NB4 (cell line): ENCODE data around the gene CPED1.

ENCODE experiments used
- CTCF ChIP-seq: IDR thresholded peaks from one replicate; pipeline ENCODE4 v1.5.1; 2012; ENCODE audit warnings: low read depth, low read length
- POLR2A ChIP-seq: IDR thresholded peaks from 2 replicates; pipeline ENCODE4 v1.6.1; 2011; ENCODE audit warnings: mild to moderate bottlenecking; ENCODE audit not compliant: insufficient read length; ENCODE audit errors: extremely low read depth

GRCh38 chr7:121017586-121017985 lies 29.1 kb downstream of the CPED1 start:
- no peak for TF ChIP-seq CTCF
- TF ChIP-seq POLR2A: no peak
